Thyroid gland (tissue), 4 donors: Measurements from ENCODE around the gene FAM118B. TPM values are rescaled to one million over a fixed set of nuclear protein-coding genes. Genes with fewer than 3 reads are reported as not detected.

Experiments used
- DNase-seq, 2 donors: peaks; one replicate each; pipeline ENCODE4 v3.0.0-alpha.2; 2019
- H3K27ac ChIP-seq, 3 donors: fragments of 200-600 bp; sonication (generic); 1 replicate in 2 of 3; 2 replicates in 1 of 3; pipeline ENCODE4 v1.5.1; 2016 to 2019; ENCODE audit warnings: mild to moderate bottlenecking in 1 of 3, moderate library complexity in 1 of 3
- H3K27me3 ChIP-seq: fragments of 200-600 bp; sonication (generic); one replicate; pipeline ENCODE4 v1.5.1; 2019
- H3K36me3 ChIP-seq, 2 donors: fragments of 200-600 bp; sonication (generic); one replicate each; pipeline ENCODE4 v1.5.1; 2016 to 2019
- H3K4me1 ChIP-seq, 2 donors: fragments of 200-600 bp; sonication (generic); one replicate each; pipeline ENCODE4 v1.5.1; 2017 to 2019
- H3K4me3 ChIP-seq, 3 donors: fragments of 200-600 bp; sonication (generic); replicated peaks in 1 of 3; 1 replicate in 2 of 3; 2 replicates in 1 of 3; pipeline ENCODE4 v1.5.1; 2016; ENCODE audit warnings: mild to moderate bottlenecking in 1 of 3
- H3K9me3 ChIP-seq: fragments of 200-600 bp; sonication (generic); one replicate; pipeline ENCODE4 v1.5.1; 2017
- POLR2A ChIP-seq, 2 donors: fragments of 450-650 bp; IDR thresholded peaks; one replicate each; pipeline ENCODE4 v1.6.1; 2017; ENCODE audit warnings: antibody characterized with exemption in 2 of 2, mild to moderate bottlenecking in 2 of 2, moderate library complexity in 1 of 2
- WGBS, 2 donors: methylation state at CpG; one replicate each; pipeline ENCODE4 v1.1.5; 2017; 5-methylcytosine and 5-hydroxymethylcytosine counted together
- intact Hi-C: fragments of 100-400 bp; cut with DNase I; formaldehyde crosslinking; loops from one replicate; pipeline ENCODE4 v1.15.1; 2023
- total RNA-seq, 4 donors: library from RNA; depleted of rRNA; stranded (reverse); fragments of >200 nt; gene quantifications; one replicate each; pipeline ENCODE4 v1.2.3, GENCODE V29; 2016
- TF ChIP-seq, protein P1 (sequence below), 6 experiments: fragments of 200-600 bp in 3 of 6; fragments of 450-650 bp in 3 of 6; sonication (generic) in 3 of 6; IDR thresholded peaks; one replicate each; pipeline ENCODE4 v1.5.1; 2016 to 2019; ENCODE audit warnings: antibody characterized with exemption in 6 of 6, mild to moderate bottlenecking in 2 of 6, inconsistent platforms in 1 of 6, moderate library complexity in 1 of 6

Gene FAM118B
- 10 to 100 TPM; 21.7 to 25.0 (median 23.3) TPM for total RNA-seq

DNA sequence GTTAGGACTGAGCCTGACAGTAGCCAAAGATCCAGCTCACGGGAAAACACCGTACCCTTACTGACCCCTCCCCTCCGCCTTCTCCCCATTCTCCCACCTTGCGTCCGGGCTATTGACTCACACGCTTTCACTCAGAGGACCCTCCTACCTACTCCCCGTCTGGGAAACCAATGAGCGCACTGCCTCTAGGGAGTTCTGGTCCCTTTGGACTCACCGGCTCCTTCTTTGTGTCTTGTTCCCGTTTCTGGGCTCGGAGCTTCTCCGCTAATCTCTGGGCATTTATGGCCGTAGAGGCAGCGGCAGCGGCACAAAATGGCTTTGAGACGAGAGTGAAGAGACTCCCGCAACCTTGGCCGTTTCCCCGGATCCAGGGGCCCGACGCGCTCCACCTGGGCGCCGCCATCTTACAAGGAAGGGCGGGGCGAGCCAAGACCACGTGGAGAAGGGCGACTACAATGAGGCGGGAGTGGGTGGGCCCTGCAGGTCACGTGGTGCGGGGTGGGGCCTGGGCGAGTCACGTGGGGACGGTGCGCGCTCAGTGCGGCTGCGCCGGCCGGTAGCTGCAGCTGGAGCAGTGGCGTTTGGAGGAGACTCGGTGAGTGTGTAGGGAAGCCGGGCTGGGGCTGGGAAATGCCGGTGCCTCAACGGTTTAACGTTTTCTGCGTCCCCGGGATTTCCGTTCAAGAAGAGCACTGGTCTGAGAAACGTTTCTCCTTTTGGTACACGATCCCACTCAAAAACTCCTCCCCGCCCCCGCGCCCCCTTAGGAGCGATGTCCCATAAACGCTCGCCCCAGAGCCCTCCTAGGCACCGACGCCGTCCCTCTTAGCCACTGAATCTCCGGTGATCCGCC, at the start of gene FAM118B, which contains the start of gene RPUSD4:
FAM118B (plus strand) TSS at position 547 of the 853 bp plus-strand sequence. CDS start 23,220 bp downstream, outside the sequence.
RPUSD4 (minus strand) TSS at position 415 of the 853 bp plus-strand sequence; CDS start at position 403, 12 bp downstream.
- WGBS, 2 donors: 0% methylated on average over 40 to 52 of the region's 62 CpGs
- H3K27ac ChIP-seq: peak within 1 kb of the TSS in 1 of 3 donors; percentile 36
- peaks cover 17 to 25% of the 10 kb centered on the region in 2 donors for H3K4me1 ChIP-seq
- H3K9me3 ChIP-seq: no peaks in the 10 kb centered on the region
- DNase-seq: peak; percentile 98 to 99
- H3K27me3 ChIP-seq: no peaks in the 10 kb centered on the region
- H3K36me3 ChIP-seq: no peaks in the 10 kb centered on the region
- H3K4me3 ChIP-seq: peak within 1 kb of the TSS; percentile 60 to 91 (median 76)
- intact Hi-C loops: loop anchor here (5.0 kb wide), 1 partner anchor 56 kb away; the partner anchor contains the start of genes FOXRED1 and SRPRA
- TF ChIP-seq, protein P1, sequence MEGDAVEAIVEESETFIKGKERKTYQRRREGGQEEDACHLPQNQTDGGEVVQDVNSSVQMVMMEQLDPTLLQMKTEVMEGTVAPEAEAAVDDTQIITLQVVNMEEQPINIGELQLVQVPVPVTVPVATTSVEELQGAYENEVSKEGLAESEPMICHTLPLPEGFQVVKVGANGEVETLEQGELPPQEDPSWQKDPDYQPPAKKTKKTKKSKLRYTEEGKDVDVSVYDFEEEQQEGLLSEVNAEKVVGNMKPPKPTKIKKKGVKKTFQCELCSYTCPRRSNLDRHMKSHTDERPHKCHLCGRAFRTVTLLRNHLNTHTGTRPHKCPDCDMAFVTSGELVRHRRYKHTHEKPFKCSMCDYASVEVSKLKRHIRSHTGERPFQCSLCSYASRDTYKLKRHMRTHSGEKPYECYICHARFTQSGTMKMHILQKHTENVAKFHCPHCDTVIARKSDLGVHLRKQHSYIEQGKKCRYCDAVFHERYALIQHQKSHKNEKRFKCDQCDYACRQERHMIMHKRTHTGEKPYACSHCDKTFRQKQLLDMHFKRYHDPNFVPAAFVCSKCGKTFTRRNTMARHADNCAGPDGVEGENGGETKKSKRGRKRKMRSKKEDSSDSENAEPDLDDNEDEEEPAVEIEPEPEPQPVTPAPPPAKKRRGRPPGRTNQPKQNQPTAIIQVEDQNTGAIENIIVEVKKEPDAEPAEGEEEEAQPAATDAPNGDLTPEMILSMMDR (IDR thresholded peaks at IDR 0.05): no peak
- TF ChIP-seq POLR2A (IDR thresholded peaks at IDR 0.05): peak in 1 of 2 donors; percentile 85

DNA sequence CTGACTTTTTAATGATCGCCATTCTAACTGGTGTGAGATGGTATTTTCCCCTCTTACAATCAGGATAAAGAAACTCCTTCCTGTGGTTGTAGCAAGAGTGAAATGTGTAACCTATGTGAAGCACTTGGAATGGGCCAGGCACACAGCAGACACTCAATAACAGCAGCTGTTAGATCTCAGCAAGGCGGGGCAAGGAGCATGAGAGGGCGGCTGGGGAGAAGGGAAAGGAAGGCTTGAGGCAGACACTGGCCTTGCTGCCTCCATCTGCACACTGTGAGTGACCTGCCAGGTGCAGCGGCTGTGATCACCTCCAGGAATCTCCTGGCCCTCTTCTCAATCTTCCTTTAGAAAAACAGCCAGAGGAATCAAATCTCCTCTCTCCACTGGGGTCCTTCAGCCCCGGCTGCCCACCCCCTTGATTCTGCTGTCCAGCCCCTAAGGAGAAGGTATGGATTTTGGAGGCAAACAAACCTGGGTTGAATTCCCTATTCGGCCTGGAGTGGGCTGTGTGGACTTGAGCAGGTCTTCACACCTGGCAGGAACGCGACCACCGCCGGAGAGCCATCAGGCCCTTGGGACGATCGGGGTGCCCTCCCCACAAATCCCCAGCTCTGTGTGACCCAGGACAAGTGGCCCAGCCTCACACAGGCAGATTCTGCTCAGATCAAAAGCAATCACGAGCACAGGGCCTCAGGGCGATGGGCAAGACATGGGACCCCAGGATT, 49.1 kb upstream of the FAM118B start:
- Histone ChIP-seq H3K4me3 (no peak overlapping the region), H3K27ac (no peak overlapping the region), H3K9me3 (no peaks in the 10 kb centered on the region), H3K36me3 (no peaks in the 10 kb centered on the region), H3K27me3 (no peaks in the 10 kb centered on the region), H3K4me1 (peaks cover 6 to 12% of the 10 kb centered on the region in 2 donors)
- 88 to 91% methylated on average over 12 to 13 of the region's 14 CpGs for WGBS, 2 donors
- TF ChIP-seq, protein P1 (IDR thresholded peaks at IDR 0.05): no peak
- TF ChIP-seq POLR2A (IDR thresholded peaks at IDR 0.05): no peak
- no peak for DNase-seq
- intact Hi-C loops: no loop called here

DNA sequence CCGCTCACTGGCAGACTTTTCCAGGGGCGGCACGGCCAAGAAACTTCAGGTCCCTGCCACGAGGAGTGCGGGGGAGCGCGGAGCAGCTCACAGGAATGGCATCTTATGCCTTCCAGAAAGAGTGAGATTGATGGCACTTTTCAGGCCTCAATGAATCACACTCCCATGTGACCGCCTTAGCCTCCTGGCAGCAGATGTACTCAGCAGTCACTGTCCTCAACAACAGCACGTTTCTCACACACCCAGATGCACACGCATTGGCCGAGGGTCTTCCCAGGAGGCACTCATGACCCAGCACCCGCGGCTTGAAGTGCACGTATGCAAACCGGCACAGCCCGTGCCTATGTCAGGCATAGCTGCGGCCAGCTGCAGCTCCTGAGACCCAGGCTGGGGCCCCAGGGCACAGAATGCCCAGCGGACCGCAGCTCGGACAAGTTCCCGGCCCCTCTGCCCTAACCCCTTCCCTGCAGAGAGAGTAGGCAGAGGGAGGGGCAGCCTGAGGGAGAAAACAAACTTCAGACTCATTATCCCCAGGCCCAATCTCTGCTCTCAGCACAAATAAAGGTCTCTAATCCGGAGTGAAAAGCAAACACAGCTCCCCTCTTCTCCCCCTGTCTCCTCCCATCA, 48.4 kb upstream of the FAM118B start:
- Histone ChIP-seq H3K4me3 (no peak overlapping the region), H3K36me3 (no peaks in the 10 kb centered on the region), H3K27me3 (no peaks in the 10 kb centered on the region), H3K27ac (peak overlapping the region in 2 of 3 donors; percentile 14 to 22), H3K4me1 (peaks cover 6 to 12% of the 10 kb centered on the region in 2 donors), H3K9me3 (no peaks in the 10 kb centered on the region)
- no peak for TF ChIP-seq POLR2A (IDR thresholded peaks at IDR 0.05)
- TF ChIP-seq, protein P1 (IDR thresholded peaks at IDR 0.05): no peak
- WGBS, 2 donors: 51 to 54% methylated on average over 8 to 22 of the region's 22 CpGs
- intact Hi-C loops: no loop called here
- DNase-seq: peak; percentile 67 to 72

DNA sequence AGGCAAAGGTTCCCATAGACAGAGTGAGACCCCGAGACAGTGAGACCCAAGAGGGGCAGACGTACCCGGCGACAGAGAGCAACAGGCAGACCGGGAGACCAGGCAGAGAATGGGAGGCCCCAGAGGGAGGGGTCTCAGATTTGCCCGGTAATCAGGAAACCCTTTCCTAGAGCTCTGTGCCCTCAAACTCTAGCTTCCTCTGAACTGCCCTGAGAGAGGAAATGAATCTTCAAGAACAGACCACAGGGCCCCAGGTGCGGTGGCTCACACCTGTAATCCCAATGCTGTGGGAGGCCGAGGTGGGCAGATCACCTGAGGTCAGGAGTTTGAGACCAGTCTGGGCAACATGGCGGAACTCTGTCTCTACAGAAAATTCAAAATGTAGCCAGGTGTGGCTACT, 47.8 kb upstream of the FAM118B start:
- Histone ChIP-seq H3K27ac (peak overlapping the region in 1 of 3 donors; percentile 14), H3K9me3 (no peaks in the 10 kb centered on the region), H3K27me3 (no peaks in the 10 kb centered on the region), H3K36me3 (no peaks in the 10 kb centered on the region), H3K4me1 (peaks cover 6 to 12% of the 10 kb centered on the region in 2 donors), H3K4me3 (no peak overlapping the region)
- intact Hi-C loops: no loop called here
- TF ChIP-seq POLR2A (IDR thresholded peaks at IDR 0.05): no peak
- TF ChIP-seq, protein P1 (IDR thresholded peaks at IDR 0.05): no peak
- DNase-seq: no peak
- 79 to 85% methylated on average over 9 of the region's 9 CpGs for WGBS, 2 donors
